RWPE2 (cell line): ENCODE data around the gene INTS2.

Experiments used
- ATAC-seq: fragments of 200-7000 bp; cut with Tn5 transposase; 3 replicates; pipeline ENCODE4 v1.9.1; 2021; ENCODE audit warnings: low read depth
- DNase-seq: peaks from one replicate; pipeline ENCODE4 v3.0.0-alpha.2; 2020; ENCODE audit warnings: low spot score
- H3K27ac ChIP-seq: fragments of 450-650 bp; 2 replicates; pipeline ENCODE4 v1.5.1; 2017; ENCODE audit warnings: mild to moderate bottlenecking; ENCODE audit not compliant: poor library complexity, severe bottlenecking
- H3K27me3 ChIP-seq: fragments of 250-450 bp; sonication (Bioruptor Pico); 2 replicates; pipeline ENCODE4 v1.5.1; 2021; ENCODE audit warnings: mild to moderate bottlenecking, moderate library complexity; ENCODE audit not compliant: insufficient read depth, poor library complexity, severe bottlenecking
- H3K36me3 ChIP-seq: fragments of 250-450 bp; sonication (Bioruptor Pico); 2 replicates; pipeline ENCODE4 v1.5.1; 2020; ENCODE audit warnings: low read depth, mild to moderate bottlenecking, moderate library complexity
- H3K4me1 ChIP-seq: fragments of 250-450 bp; sonication (Bioruptor Pico); 2 replicates; pipeline ENCODE4 v1.5.1; 2021; ENCODE audit warnings: mild to moderate bottlenecking, moderate library complexity; ENCODE audit not compliant: insufficient read depth, poor library complexity, severe bottlenecking
- H3K4me3 ChIP-seq: fragments of 250-450 bp; sonication (Bioruptor Pico); 2 replicates; pipeline ENCODE4 v1.5.1; 2021; ENCODE audit warnings: mild to moderate bottlenecking, moderate library complexity; ENCODE audit not compliant: severe bottlenecking
- H3K9me3 ChIP-seq: fragments of 250-450 bp; sonication (Bioruptor Pico); 2 replicates; pipeline ENCODE4 v1.5.1; 2021; ENCODE audit warnings: mild to moderate bottlenecking, moderate library complexity; ENCODE audit not compliant: severe bottlenecking
- TF ChIP-seq, protein P1 (sequence below): fragments of 450-650 bp; IDR thresholded peaks from one replicate; pipeline ENCODE4 v1.5.1; 2017; ENCODE audit warnings: mild to moderate bottlenecking, moderate library complexity; ENCODE audit not compliant: poor library complexity, severe bottlenecking

Gene INTS2

DNA sequence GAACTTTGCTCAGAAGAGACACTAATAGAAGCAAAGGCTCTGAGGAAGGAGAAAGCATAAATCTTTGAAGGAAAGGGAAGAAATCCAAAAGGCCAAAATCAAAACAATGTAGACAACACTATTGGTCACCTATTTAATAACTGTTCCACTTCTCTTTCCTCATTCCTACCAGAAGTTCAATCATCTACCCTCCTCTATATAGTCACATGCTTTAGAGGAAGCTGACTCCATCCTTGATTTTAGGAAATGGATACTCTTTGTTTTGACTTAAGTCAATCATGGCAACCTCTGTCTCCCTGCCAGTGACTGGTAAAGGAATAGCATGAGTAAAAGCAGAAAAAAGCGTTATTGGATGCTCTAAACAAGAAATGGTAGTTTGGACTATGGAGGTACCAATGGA, 71.7 kb downstream of the INTS2 start:
- no peak for ATAC-seq
- Histone ChIP-seq H3K4me3 (no peak overlapping the region), H3K27ac (no peak overlapping the region), H3K36me3 (peaks cover 98% of the 10 kb centered on the region), H3K4me1 (peaks cover 10% of the 10 kb centered on the region), H3K27me3 (no peaks in the 10 kb centered on the region), H3K9me3 (no peaks in the 10 kb centered on the region)
- TF ChIP-seq, protein P1, sequence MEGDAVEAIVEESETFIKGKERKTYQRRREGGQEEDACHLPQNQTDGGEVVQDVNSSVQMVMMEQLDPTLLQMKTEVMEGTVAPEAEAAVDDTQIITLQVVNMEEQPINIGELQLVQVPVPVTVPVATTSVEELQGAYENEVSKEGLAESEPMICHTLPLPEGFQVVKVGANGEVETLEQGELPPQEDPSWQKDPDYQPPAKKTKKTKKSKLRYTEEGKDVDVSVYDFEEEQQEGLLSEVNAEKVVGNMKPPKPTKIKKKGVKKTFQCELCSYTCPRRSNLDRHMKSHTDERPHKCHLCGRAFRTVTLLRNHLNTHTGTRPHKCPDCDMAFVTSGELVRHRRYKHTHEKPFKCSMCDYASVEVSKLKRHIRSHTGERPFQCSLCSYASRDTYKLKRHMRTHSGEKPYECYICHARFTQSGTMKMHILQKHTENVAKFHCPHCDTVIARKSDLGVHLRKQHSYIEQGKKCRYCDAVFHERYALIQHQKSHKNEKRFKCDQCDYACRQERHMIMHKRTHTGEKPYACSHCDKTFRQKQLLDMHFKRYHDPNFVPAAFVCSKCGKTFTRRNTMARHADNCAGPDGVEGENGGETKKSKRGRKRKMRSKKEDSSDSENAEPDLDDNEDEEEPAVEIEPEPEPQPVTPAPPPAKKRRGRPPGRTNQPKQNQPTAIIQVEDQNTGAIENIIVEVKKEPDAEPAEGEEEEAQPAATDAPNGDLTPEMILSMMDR = no peak
- DNase-seq = no peak

DNA sequence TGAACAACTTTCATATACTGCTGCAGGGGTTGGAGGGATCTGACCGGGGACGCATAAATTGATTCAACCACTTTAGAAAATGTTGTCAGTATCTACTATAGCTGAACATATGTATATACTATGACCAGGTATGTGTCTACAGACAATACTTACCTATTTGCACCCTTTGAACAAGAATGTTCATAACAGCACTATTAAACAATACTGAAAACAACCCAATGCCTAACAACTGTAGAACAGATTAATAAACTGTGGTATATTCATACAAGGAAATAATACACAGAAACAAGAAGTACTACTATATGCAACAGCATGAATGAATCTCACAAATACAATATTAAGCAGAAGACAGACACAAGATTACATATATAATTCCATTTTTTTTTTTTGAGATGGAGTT, 74.9 kb downstream of the INTS2 start:
- Histone ChIP-seq H3K36me3 (peaks cover 98% of the 10 kb centered on the region), H3K4me1 (no peaks in the 10 kb centered on the region), H3K9me3 (no peaks in the 10 kb centered on the region), H3K4me3 (no peak overlapping the region), H3K27me3 (no peaks in the 10 kb centered on the region), H3K27ac (no peak overlapping the region)
- DNase-seq (no peak), ATAC-seq (no peak)
- TF ChIP-seq, protein P1 = no peak

DNA sequence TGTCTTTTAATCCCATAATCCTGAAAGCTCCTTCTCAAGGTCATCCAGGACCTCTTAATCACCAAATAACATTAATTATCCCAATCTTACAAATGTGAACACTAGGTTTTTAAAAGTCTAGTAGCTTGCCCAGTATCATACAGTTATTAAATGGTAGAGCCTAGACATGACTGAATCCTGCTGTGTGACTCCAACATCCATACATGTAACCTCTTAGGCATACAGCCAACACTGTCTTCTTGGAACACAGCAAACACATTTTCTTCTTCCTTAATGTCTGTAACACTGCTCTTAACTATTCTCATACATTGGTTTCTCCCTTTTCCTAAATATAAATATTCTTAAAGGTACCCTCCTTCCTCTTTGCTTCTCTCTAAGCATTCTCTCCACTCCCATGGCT, 78.1 kb downstream of the INTS2 start:
- no peak overlapping the region for H3K4me3 ChIP-seq
- TF ChIP-seq, protein P1 = no peak
- no peaks in the 10 kb centered on the region for H3K4me1 ChIP-seq
- ATAC-seq (no peak), DNase-seq (no peak)
- no peaks in the 10 kb centered on the region for H3K9me3 ChIP-seq
- no peaks in the 10 kb centered on the region for H3K27me3 ChIP-seq
- H3K36me3 ChIP-seq = peaks cover 97% of the 10 kb centered on the region
- no peak overlapping the region for H3K27ac ChIP-seq

DNA sequence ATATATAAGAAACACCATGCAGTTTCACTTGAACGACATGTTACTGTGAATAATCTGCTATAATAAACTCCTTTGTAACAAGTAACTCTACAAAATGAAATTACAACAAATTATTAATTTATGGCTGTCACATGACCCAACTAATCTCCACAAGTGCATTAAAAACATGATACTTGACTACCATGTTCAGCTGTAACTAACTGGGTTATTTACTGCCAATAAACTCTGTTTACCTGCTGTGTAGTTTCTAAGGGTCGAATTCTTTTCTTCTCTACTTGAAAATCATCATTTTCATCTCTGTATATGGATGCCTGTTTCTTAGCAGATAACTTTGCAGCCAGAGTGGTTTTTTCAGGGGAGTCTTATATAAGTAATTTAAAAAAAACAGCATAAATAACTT, 78.9 kb downstream of the INTS2 start:
- TF ChIP-seq, protein P1 = no peak
- Histone ChIP-seq H3K4me1 (no peaks in the 10 kb centered on the region), H3K9me3 (no peaks in the 10 kb centered on the region), H3K27me3 (no peaks in the 10 kb centered on the region), H3K4me3 (no peak overlapping the region), H3K27ac (no peak overlapping the region), H3K36me3 (peaks cover 98% of the 10 kb centered on the region)
- DNase-seq = no peak
- ATAC-seq = no peak

DNA sequence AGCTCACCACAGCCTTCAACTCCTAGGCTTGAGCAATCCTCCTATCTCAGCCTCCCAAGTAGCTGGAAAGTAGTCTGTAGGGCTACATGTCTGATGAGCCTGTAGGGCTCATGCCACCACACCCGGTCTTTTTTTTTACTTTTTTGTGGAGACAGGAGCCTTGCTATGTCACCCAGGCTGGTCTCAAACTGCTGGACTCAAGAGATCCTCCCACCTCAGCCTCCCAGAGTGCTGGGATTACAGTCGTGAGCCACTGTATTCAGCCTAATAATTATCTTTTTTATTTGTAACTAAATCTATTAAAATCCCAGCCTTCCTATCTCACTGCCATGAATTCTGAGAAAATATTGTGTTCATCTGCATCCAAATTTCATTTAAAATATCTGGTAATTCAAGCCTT, 79.5 kb downstream of the INTS2 start:
- H3K4me3 ChIP-seq = no peak overlapping the region
- H3K4me1 ChIP-seq = no peaks in the 10 kb centered on the region
- TF ChIP-seq, protein P1 = no peak
- ATAC-seq (no peak), DNase-seq (no peak)
- H3K9me3 ChIP-seq = no peaks in the 10 kb centered on the region
- H3K36me3 ChIP-seq = peaks cover 98% of the 10 kb centered on the region
- no peaks in the 10 kb centered on the region for H3K27me3 ChIP-seq
- H3K27ac ChIP-seq = no peak overlapping the region
